Cerebellar cortex (tissue), 1 donor: ENCODE data around the gene SUDS3.
A peak's percentile ranks its signal among the peaks of the same experiment; 100 is the strongest.

Source experiments
- DNase-seq: peaks from one replicate; pipeline ENCODE4 v3.0.0-alpha.2; 2015; ENCODE audit warnings: low spot score

Gene SUDS3

DNA sequence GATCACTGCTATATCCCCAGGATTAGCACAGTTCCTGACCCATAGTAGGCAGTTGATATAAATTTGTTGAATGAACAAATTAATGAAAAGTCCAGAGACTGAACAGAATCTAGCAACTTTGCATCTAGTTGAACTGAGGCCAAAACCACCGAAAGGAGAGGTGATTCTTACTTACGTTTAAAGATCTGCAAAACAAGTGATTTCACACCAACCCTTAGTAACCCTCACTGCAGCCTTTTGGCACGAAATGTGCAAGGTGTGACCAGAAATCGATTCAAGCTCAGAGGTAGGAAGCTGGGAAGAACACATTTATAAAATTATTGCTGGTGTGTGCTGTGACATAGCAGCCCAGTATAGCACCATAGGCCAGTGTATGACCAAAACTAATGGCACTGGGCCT lies 70.8 kb downstream of the SUDS3 start:
- DNase-seq, result no peak

DNA sequence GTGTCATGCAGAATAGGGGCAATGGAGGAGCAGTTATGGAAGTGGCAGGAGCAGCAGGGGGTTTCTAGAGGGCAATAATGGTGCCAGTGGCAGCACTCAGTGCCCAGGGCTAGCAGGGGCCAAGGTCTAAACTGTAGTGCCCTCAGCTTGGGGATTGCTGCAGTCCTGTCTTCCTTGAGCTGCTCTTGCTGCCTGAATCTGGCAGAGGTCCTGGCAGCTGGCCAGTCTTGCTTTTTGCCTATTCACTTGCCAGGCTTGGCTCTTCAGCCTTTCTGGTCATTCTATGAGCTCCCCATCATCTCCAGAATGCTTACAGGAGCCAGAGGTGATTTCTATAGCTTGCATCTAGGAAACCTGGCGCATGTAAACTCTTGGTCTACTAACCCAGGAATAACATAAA lies 72.0 kb downstream of the SUDS3 start:
- peak; percentile 7 for DNase-seq

DNA sequence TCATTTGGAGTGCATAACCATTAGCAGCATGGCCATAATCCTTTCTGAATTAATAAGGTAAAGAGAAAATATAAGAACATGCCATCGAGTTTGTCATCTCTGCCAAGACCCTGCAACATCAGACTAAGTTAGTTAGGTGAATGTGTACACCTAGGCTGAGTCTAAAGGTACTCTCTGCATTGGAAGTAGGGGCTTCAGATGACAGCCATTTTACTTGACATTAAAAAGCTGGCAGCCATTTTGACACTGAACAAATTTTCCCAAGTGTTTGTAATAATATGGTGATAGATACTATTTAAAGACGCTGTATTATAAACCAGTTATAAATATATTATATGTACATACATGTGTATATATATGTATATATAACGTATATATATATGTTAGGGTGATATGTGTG lies 79.0 kb downstream of the SUDS3 start:
- DNase-seq, result no peak

DNA sequence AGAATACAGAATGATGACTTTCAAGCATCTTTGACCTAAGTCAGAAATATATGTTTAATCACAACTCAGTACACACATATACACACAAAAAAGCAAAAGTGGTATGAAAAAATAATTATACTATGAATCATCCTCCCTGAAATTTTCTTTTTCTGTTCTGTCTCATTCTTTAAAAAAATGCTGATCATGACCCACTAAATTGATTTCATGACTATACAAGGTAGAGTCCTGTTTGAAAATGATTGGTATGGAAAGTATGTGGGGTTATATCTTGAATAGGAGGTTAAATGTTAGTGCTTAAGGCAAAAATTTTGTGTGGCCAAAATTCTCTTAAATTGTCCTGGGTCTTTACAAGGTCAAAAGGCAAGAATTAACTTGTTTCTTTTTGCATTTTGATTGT lies 80.4 kb downstream of the SUDS3 start:
- DNase-seq, result no peak

DNA sequence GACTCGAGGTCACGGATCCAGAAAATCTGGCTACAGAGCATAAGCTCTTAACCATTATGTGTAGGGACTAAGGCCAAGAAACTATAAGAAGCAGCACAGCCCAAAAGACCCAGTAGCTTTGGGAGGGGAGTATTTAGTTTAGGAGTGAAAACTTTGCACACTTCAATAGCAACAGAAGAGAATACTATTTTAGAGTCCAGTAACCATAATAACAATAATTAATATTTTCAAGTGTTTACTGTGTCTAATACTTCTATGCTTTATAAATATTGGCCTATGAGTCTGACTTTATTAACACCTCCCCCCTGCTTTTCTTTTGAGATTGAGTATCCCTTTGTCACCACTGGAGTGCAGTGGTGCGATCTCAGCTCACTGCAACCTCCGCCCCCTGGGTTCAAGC lies 82.8 kb downstream of the SUDS3 start:
- no peak for DNase-seq

DNA sequence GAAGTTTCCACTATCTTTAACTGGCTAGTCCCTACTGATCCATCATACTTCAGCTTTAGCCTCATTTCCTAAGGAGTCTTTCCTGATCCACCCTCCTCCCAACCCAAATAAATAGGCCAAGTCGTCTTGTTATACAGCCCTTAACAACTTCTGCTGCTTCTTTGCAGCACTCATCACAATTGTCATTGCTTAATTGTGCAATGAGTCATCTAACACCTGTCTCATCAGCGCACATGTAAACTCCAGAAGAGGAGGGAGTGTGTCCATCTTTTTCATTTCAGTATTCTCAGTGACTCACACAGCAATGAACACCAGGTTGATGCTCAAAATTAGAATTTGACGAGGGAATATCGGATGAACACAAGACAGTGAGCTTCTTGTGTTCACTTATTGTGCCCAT lies 87.3 kb downstream of the SUDS3 start:
- no peak for DNase-seq

DNA sequence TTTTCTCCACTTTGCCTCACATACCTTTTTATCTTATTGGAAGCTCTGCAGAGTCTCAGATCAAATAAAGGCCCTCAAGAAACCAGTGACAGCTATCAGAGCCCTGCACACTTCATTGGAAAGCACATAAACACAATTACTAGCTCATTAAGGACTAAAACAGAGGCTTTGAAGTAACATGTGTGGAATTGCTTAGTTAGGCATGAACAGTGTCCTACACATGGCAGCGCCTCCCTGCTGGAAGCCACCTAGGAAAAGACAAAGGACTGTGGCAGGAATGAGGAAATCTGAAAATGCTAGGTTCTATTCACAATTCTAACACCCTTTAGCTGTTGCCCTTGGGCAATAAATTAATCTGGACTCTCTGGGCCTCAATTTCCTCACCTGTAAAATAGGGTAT lies 89.4 kb downstream of the SUDS3 start:
- DNase-seq, result no peak
